Cortex of kidney (tissue), 1 donor: ENCODE data around the gene LCE1D.

Source experiments
- DNase-seq: peaks from one replicate; lab custom pipeline; 2025; lab: John Stamatoyannopoulos, UW

LCE1D gene

GRCh38 chr1:152796421-152796820, at the start of gene LCE1D:
Gene LCE1D, plus strand, starts transcription at chr1:152796721. Its CDS starts 1,074 bp downstream, at chr1:152797795.
- no peak for DNase-seq

- DNase-seq: no peak
These were observed 48.7 kb upstream of the LCE1D start for GRCh38 chr1:152747831-152748230.

GRCh38 chr1:152752225-152752624, 44.3 kb upstream of the LCE1D start:
- no peak for DNase-seq

GRCh38 chr1:152753586-152753985, 42.9 kb upstream of the LCE1D start:
- no peak for DNase-seq

- DNase-seq: no peak
These were observed 39.6 kb upstream of the LCE1D start for GRCh38 chr1:152756872-152757271.

GRCh38 chr1:152757747-152758146, 38.8 kb upstream of the LCE1D start, which contains the start of gene KPRP:
Gene KPRP, plus strand, starts transcription at chr1:152758025. Its CDS starts 1,564 bp downstream, at chr1:152759589.
- no peak for DNase-seq

- DNase-seq: no peak
These were observed 37.9 kb upstream of the LCE1D start for GRCh38 chr1:152758636-152759035.

GRCh38 chr1:152759453-152760173, 36.9 kb upstream of the LCE1D start:
- no peak for DNase-seq

- no peak for DNase-seq
These were observed 35.9 kb upstream of the LCE1D start for GRCh38 chr1:152760551-152761190.

GRCh38 chr1:152761609-152762213, 34.8 kb upstream of the LCE1D start:
- DNase-seq: no peak

GRCh38 chr1:152768847-152769533, 27.5 kb upstream of the LCE1D start:
- no peak for DNase-seq

GRCh38 chr1:152770411-152770810, 26.1 kb upstream of the LCE1D start:
- no peak for DNase-seq

GRCh38 chr1:152774875-152775274, 21.6 kb upstream of the LCE1D start, which contains the start of gene LCE1F:
Gene LCE1F, plus strand, starts transcription at chr1:152775140. Its CDS starts 1,232 bp downstream, at chr1:152776372.
- no peak for DNase-seq

GRCh38 chr1:152776361-152776760, 20.2 kb upstream of the LCE1D start:
- no peak for DNase-seq

- DNase-seq: no peak
These were observed 18.9 kb upstream of the LCE1D start for GRCh38 chr1:152777510-152778137.

GRCh38 chr1:152783095-152783494, 13.4 kb upstream of the LCE1D start:
- no peak for DNase-seq

- DNase-seq: no peak
These were observed 10.4 kb upstream of the LCE1D start, which contains the start of gene LCE1E for GRCh38 chr1:152786077-152786476. Gene LCE1E, plus strand, starts transcription at chr1:152786257. Its CDS starts 1,043 bp downstream, at chr1:152787300.

- no peak for DNase-seq
These were observed 835 bp upstream of the LCE1D start for GRCh38 chr1:152795686-152796085.

GRCh38 chr1:152801333-152801732, 4.8 kb downstream of the LCE1D start:
- DNase-seq: no peak

- DNase-seq: no peak
These were observed 10.1 kb downstream of the LCE1D start, which contains the start of gene LCE1C for GRCh38 chr1:152806576-152806975. Gene LCE1C, minus strand, starts transcription at chr1:152806651. Its CDS starts 1,173 bp downstream, at chr1:152805478.

GRCh38 chr1:152811050-152811449, 14.5 kb downstream of the LCE1D start:
- no peak for DNase-seq

GRCh38 chr1:152811671-152812070, 15.2 kb downstream of the LCE1D start, which contains the start of gene LCE1B:
Gene LCE1B, plus strand, starts transcription at chr1:152811971. Its CDS starts 476 bp downstream, at chr1:152812447.
- DNase-seq: no peak
